Measurements from ENCODE around the gene PEPD. TPM values are rescaled to one million over a fixed set of nuclear protein-coding genes. Genes with fewer than 3 reads are reported as not detected.
A peak's percentile ranks its signal among the peaks of the same experiment; 100 is the strongest.

PEPD gene
- total and polyA plus RNA-seq, 2 experiments from 2014 or later: 141 to 175 TPM

- H3K79me2 ChIP-seq: no peaks in the 10 kb centered on the region
- no peak overlapping the region for H2AFZ ChIP-seq
- H3K4me3 ChIP-seq: no peak overlapping the region
- DNase-seq (ENCODE audit: low spot score): no peak
- H3K36me3 ChIP-seq (replicated peaks; ENCODE audit: insufficient read depth, low read depth): no peaks in the 10 kb centered on the region
- peaks cover 23% of the 10 kb centered on the region for H3K4me1 ChIP-seq (ENCODE audit: insufficient read depth)
- H3K9me2 ChIP-seq (replicated peaks; ENCODE audit: insufficient read depth): no peaks in the 10 kb centered on the region
- H3K4me2 ChIP-seq: no peak overlapping the region
- no peak overlapping the region for H3K27ac ChIP-seq
- no peaks in the 10 kb centered on the region for H3K9me3 ChIP-seq (ENCODE audit: low read depth)
- H3K27me3 ChIP-seq: no peaks in the 10 kb centered on the region
- H4K20me1 ChIP-seq (ENCODE audit: insufficient read depth, poor library complexity, severe bottlenecking): no peaks in the 10 kb centered on the region
- WGBS (ENCODE audit: low lambda C conversion rate, missing lambda C conversion rate): 93% methylated on average over 22 of the region's 22 CpGs
- no peak for TF ChIP-seq CTCF (IDR thresholded peaks at IDR 0.05; ENCODE audit: poor library complexity)
- TF ChIP-seq EZH2phosphoT487 (IDR thresholded peaks at IDR 0.05; ENCODE audit: low read depth, severe bottlenecking, unreplicated experiment): no peak
- no peak for TF ChIP-seq EZH2 (IDR thresholded peaks at IDR 0.05; ENCODE audit: borderline replicate concordance)
Observed at GRCh38 chr19:33436360-33437345, 84.9 kb downstream of the PEPD start.

- no peak for DNase-seq (ENCODE audit: low spot score)
- TF ChIP-seq CTCF (IDR thresholded peaks at IDR 0.05; ENCODE audit: poor library complexity) (no peak), EZH2phosphoT487 (IDR thresholded peaks at IDR 0.05; ENCODE audit: low read depth, severe bottlenecking, unreplicated experiment) (no peak), EZH2 (IDR thresholded peaks at IDR 0.05; ENCODE audit: borderline replicate concordance) (no peak)
- Histone ChIP-seq H3K4me1 (ENCODE audit: insufficient read depth) (peaks cover 23% of the 10 kb centered on the region), H3K36me3 (replicated peaks; ENCODE audit: insufficient read depth, low read depth) (no peaks in the 10 kb centered on the region), H3K27me3 (no peaks in the 10 kb centered on the region), H3K9me2 (replicated peaks; ENCODE audit: insufficient read depth) (no peaks in the 10 kb centered on the region), H3K79me2 (no peaks in the 10 kb centered on the region), H3K4me3 (no peak overlapping the region), H3K4me2 (no peak overlapping the region), H4K20me1 (ENCODE audit: insufficient read depth, poor library complexity, severe bottlenecking) (no peaks in the 10 kb centered on the region), H3K27ac (no peak overlapping the region), H2AFZ (no peak overlapping the region), H3K9me3 (ENCODE audit: low read depth) (no peaks in the 10 kb centered on the region)
- WGBS (ENCODE audit: low lambda C conversion rate, missing lambda C conversion rate): 92% methylated on average over 11 of the region's 11 CpGs
Observed at GRCh38 chr19:33435706-33436359, 85.8 kb downstream of the PEPD start.

- Histone ChIP-seq H4K20me1 (ENCODE audit: insufficient read depth, poor library complexity, severe bottlenecking) (no peaks in the 10 kb centered on the region), H3K9me2 (replicated peaks; ENCODE audit: insufficient read depth) (no peaks in the 10 kb centered on the region), H3K27ac (no peak overlapping the region), H3K9me3 (ENCODE audit: low read depth) (no peaks in the 10 kb centered on the region), H2AFZ (no peak overlapping the region), H3K79me2 (no peaks in the 10 kb centered on the region), H3K27me3 (no peaks in the 10 kb centered on the region), H3K4me1 (ENCODE audit: insufficient read depth) (peaks cover 23% of the 10 kb centered on the region), H3K4me2 (no peak overlapping the region), H3K36me3 (replicated peaks; ENCODE audit: insufficient read depth, low read depth) (no peaks in the 10 kb centered on the region), H3K4me3 (no peak overlapping the region)
- WGBS (ENCODE audit: low lambda C conversion rate, missing lambda C conversion rate): 68% methylated on average over 28 of the region's 28 CpGs
- peak; percentile 55 for DNase-seq (ENCODE audit: low spot score)
- TF ChIP-seq EZH2 (IDR thresholded peaks at IDR 0.05; ENCODE audit: borderline replicate concordance) (no peak), CTCF (IDR thresholded peaks at IDR 0.05; ENCODE audit: poor library complexity) (no peak), EZH2phosphoT487 (IDR thresholded peaks at IDR 0.05; ENCODE audit: low read depth, severe bottlenecking, unreplicated experiment) (no peak)
Observed at GRCh38 chr19:33434886-33435705, 86.5 kb downstream of the PEPD start.

All from hepatocyte (in vitro differentiated cells).